Smooth muscle cell (in vitro differentiated cells): ENCODE data around the gene WDR64. TPM values are rescaled to one million over a fixed set of nuclear protein-coding genes. Genes with fewer than 3 reads are reported as not detected.

Source experiments
- DNase-seq: peaks from one replicate; lab custom pipeline; 2025; ENCODE audit not compliant: unreplicated experiment; lab: John Stamatoyannopoulos, UW
- H2AFZ ChIP-seq: fragments of 200-600 bp; sonication (generic); 2 replicates; pipeline ENCODE4 v1.6.0; 2016; ENCODE audit warnings: antibody characterized with exemption, low read depth, mild to moderate bottlenecking
- H3F3A ChIP-seq: fragments of 200-600 bp; sonication (generic); 2 replicates; pipeline ENCODE4 v1.6.0; 2017; ENCODE audit warnings: antibody characterized with exemption, low read depth
- H3K27ac ChIP-seq: fragments of 200-600 bp; sonication (generic); 2 replicates; pipeline ENCODE4 v1.5.1; 2016; ENCODE audit warnings: low read depth, mild to moderate bottlenecking
- H3K27me3 ChIP-seq: fragments of 200-600 bp; sonication (generic); 2 replicates; pipeline ENCODE4 v1.6.1; 2016; ENCODE audit warnings: low read depth, mild to moderate bottlenecking
- H3K36me3 ChIP-seq: fragments of 200-600 bp; sonication (generic); 2 replicates; pipeline ENCODE4 v1.5.1; 2016; ENCODE audit warnings: low read depth
- H3K4me1 ChIP-seq: fragments of 200-600 bp; sonication (generic); 2 replicates; pipeline ENCODE4 v1.5.1; 2016; ENCODE audit warnings: low read depth
- H3K4me2 ChIP-seq: fragments of 200-600 bp; sonication (generic); 2 replicates; pipeline ENCODE4 v1.6.0; 2016; ENCODE audit warnings: mild to moderate bottlenecking
- H3K4me3 ChIP-seq: fragments of 200-600 bp; sonication (generic); 2 replicates; pipeline ENCODE4 v1.5.1; 2016; ENCODE audit warnings: mild to moderate bottlenecking
- H3K79me2 ChIP-seq: fragments of 200-600 bp; sonication (generic); 2 replicates; pipeline ENCODE4 v1.6.0; 2016; ENCODE audit warnings: low read depth, mild to moderate bottlenecking
- H3K9ac ChIP-seq: fragments of 200-600 bp; sonication (generic); 2 replicates; pipeline ENCODE4 v1.6.0; 2016; ENCODE audit warnings: low read depth
- H3K9me3 ChIP-seq: fragments of 200-600 bp; sonication (generic); replicated peaks from 2 replicates; pipeline ENCODE4 v1.5.1; 2016; ENCODE audit warnings: low read depth
- H4K20me1 ChIP-seq: fragments of 200-600 bp; sonication (generic); 2 replicates; pipeline ENCODE4 v1.6.0; 2016; ENCODE audit warnings: low read depth
- CTCF ChIP-seq: fragments of 200-600 bp; sonication (generic); IDR thresholded peaks from 2 replicates; pipeline ENCODE4 v1.5.1; 2017; ENCODE audit warnings: borderline replicate concordance, mild to moderate bottlenecking, antibody characterized with exemption; ENCODE audit not compliant: insufficient read depth, poor library complexity, severe bottlenecking
- WGBS: methylation state at CpG from one replicate; pipeline ENCODE4 v1.1.7; 2016; ENCODE audit warnings: low lambda C conversion rate; 5-methylcytosine and 5-hydroxymethylcytosine counted together
- polyA plus RNA-seq: library from polyadenylated mRNA; unstranded; fragments of >200 nt; fragmentation: Nextera tagmentation; extraction: Ambion mirVana; gene quantifications from 2 replicates; pipeline ENCODE4 v1.2.1, GENCODE V29; 2016
- total RNA-seq: library from RNA; depleted of rRNA; stranded (reverse); fragments of >200 nt; gene quantifications from 2 replicates; pipeline ENCODE4 v1.2.3, GENCODE V29; 2014

WDR64 gene
- total and polyA plus RNA-seq, 2 experiments from 2014 or later, result not detected

- DNase-seq, result no peak
- no peak for TF ChIP-seq CTCF
- 78% methylated on average over 1 of the region's 1 CpG for WGBS
Measured at GRCh38 chr1:241647658-241648057, 4.4 kb upstream of the WDR64 start.

GRCh38 chr1:241648159-241648558 is 3.9 kb upstream of the WDR64 start:
- Histone ChIP-seq H3K27ac (no peak overlapping the region), H3K27me3 (no peaks in the 10 kb centered on the region), H3K79me2 (no peaks in the 10 kb centered on the region), H4K20me1 (no peaks in the 10 kb centered on the region), H3K36me3 (no peaks in the 10 kb centered on the region), H3K9me3 (no peaks in the 10 kb centered on the region), H3K4me2 (no peak overlapping the region), H3K9ac (no peak overlapping the region), H3F3A (no peaks in the 10 kb centered on the region), H3K4me1 (no peaks in the 10 kb centered on the region), H2AFZ (no peak overlapping the region), H3K4me3 (no peak overlapping the region)
- DNase-seq, result no peak
- WGBS, result 95% methylated on average over 1 of the region's 1 CpG
- no peak for TF ChIP-seq CTCF

More at GRCh38 chr1:241647658-241648057, 4.4 kb upstream of the WDR64 start:
- no peaks in the 10 kb centered on the region for H3F3A ChIP-seq
- H3K4me3 ChIP-seq, result no peak overlapping the region
- no peaks in the 10 kb centered on the region for H4K20me1 ChIP-seq
- H3K9me3 ChIP-seq, result no peaks in the 10 kb centered on the region
- H3K4me2 ChIP-seq, result no peak overlapping the region
- H3K27ac ChIP-seq, result no peak overlapping the region
- no peak overlapping the region for H3K9ac ChIP-seq
- no peaks in the 10 kb centered on the region for H3K4me1 ChIP-seq
- H3K79me2 ChIP-seq, result no peaks in the 10 kb centered on the region
- H2AFZ ChIP-seq, result no peak overlapping the region
- no peaks in the 10 kb centered on the region for H3K36me3 ChIP-seq
- no peaks in the 10 kb centered on the region for H3K27me3 ChIP-seq

- Histone ChIP-seq H3K79me2 (no peaks in the 10 kb centered on the region), H3K4me2 (no peak overlapping the region), H3K36me3 (no peaks in the 10 kb centered on the region), H3K4me3 (no peak overlapping the region), H3K4me1 (no peaks in the 10 kb centered on the region), H4K20me1 (no peaks in the 10 kb centered on the region), H3K27ac (no peak overlapping the region), H2AFZ (no peak overlapping the region), H3F3A (no peaks in the 10 kb centered on the region), H3K27me3 (no peaks in the 10 kb centered on the region), H3K9me3 (no peaks in the 10 kb centered on the region), H3K9ac (no peak overlapping the region)
- WGBS, result 87% methylated on average over 1 of the region's 1 CpG
- DNase-seq, result no peak
- no peak for TF ChIP-seq CTCF
Measured at GRCh38 chr1:241654019-241654418, 1.9 kb downstream of the WDR64 start.

- no peaks in the 10 kb centered on the region for H3K27me3 ChIP-seq
- no peaks in the 10 kb centered on the region for H3K9me3 ChIP-seq
- no peak for DNase-seq
- no peak overlapping the region for H3K4me3 ChIP-seq
- H3K79me2 ChIP-seq, result no peaks in the 10 kb centered on the region
- H3F3A ChIP-seq, result no peaks in the 10 kb centered on the region
- H3K27ac ChIP-seq, result no peak overlapping the region
- TF ChIP-seq CTCF, result no peak
- H3K4me1 ChIP-seq, result no peaks in the 10 kb centered on the region
- no peak overlapping the region for H3K4me2 ChIP-seq
- H3K9ac ChIP-seq, result no peak overlapping the region
- no peaks in the 10 kb centered on the region for H4K20me1 ChIP-seq
- no peaks in the 10 kb centered on the region for H3K36me3 ChIP-seq
- 97% methylated on average over 1 of the region's 1 CpG for WGBS
- H2AFZ ChIP-seq, result no peak overlapping the region
Measured at GRCh38 chr1:241654641-241655040, 2.6 kb downstream of the WDR64 start.
